ENCODE data around the gene PHRF1. TPM values are rescaled to one million over a fixed set of nuclear protein-coding genes. Genes with fewer than 3 reads are reported as not detected.

The PHRF1 gene
- total RNA-seq, 1 donor: 27.5 TPM

GRCh38 chr11:556662-557256, 19.5 kb upstream of the PHRF1 start:
- Histone ChIP-seq H3K27ac (ENCODE audit: low read depth, low read length) (no peak overlapping the region), H4K20me1 (ENCODE audit: insufficient read depth, low read length) (peaks cover 2% of the 10 kb centered on the region), H3K4me3 (ENCODE audit: insufficient read depth, low read length) (no peak overlapping the region), H3K4me1 (ENCODE audit: insufficient read depth, low read length) (peaks cover 8% of the 10 kb centered on the region), H3K79me2 (ENCODE audit: insufficient read depth, low read length) (no peaks in the 10 kb centered on the region), H2AFZ (ENCODE audit: low read length) (no peak overlapping the region), H3K27me3 (ENCODE audit: insufficient read depth, low read length) (peaks cover 45% of the 10 kb centered on the region), H3K36me3 (ENCODE audit: insufficient read depth, low read length) (no peaks in the 10 kb centered on the region), H3K4me2 (ENCODE audit: insufficient read depth, low read length) (no peak overlapping the region), H3K9me3 (ENCODE audit: low read depth, low read length) (no peaks in the 10 kb centered on the region)
- no peak for TF ChIP-seq CTCF (IDR thresholded peaks at IDR 0.05; ENCODE audit: extremely low read depth, low read depth, low read length)
- DNase-seq (ENCODE audit: insufficient read length, low spot score, missing footprints): peak; percentile 82

GRCh38 chr11:557328-558132, 18.7 kb upstream of the PHRF1 start:
- peak; percentile 87 for DNase-seq (ENCODE audit: insufficient read length, low spot score, missing footprints)
- no peak overlapping the region for H3K4me2 ChIP-seq (ENCODE audit: insufficient read depth, low read length)
- no peak overlapping the region for H3K4me3 ChIP-seq (ENCODE audit: insufficient read depth, low read length)
- H3K27me3 ChIP-seq (ENCODE audit: insufficient read depth, low read length): peaks cover 45% of the 10 kb centered on the region
- H2AFZ ChIP-seq (ENCODE audit: low read length): no peak overlapping the region
- no peak for TF ChIP-seq CTCF (IDR thresholded peaks at IDR 0.05; ENCODE audit: extremely low read depth, low read depth, low read length)
- H3K36me3 ChIP-seq (ENCODE audit: insufficient read depth, low read length): no peaks in the 10 kb centered on the region
- H4K20me1 ChIP-seq (ENCODE audit: insufficient read depth, low read length): peaks cover 5% of the 10 kb centered on the region
- no peaks in the 10 kb centered on the region for H3K9me3 ChIP-seq (ENCODE audit: low read depth, low read length)
- no peak overlapping the region for H3K27ac ChIP-seq (ENCODE audit: low read depth, low read length)
- H3K79me2 ChIP-seq (ENCODE audit: insufficient read depth, low read length): no peaks in the 10 kb centered on the region
- H3K4me1 ChIP-seq (ENCODE audit: insufficient read depth, low read length): peaks cover 8% of the 10 kb centered on the region

- Histone ChIP-seq H3K4me3 (ENCODE audit: insufficient read depth, low read length) (no peak overlapping the region), H3K27me3 (ENCODE audit: insufficient read depth, low read length) (peaks cover 45% of the 10 kb centered on the region), H3K79me2 (ENCODE audit: insufficient read depth, low read length) (no peaks in the 10 kb centered on the region), H4K20me1 (ENCODE audit: insufficient read depth, low read length) (peaks cover 5% of the 10 kb centered on the region), H3K4me2 (ENCODE audit: insufficient read depth, low read length) (no peak overlapping the region), H3K27ac (ENCODE audit: low read depth, low read length) (no peak overlapping the region), H3K9me3 (ENCODE audit: low read depth, low read length) (no peaks in the 10 kb centered on the region), H3K36me3 (ENCODE audit: insufficient read depth, low read length) (no peaks in the 10 kb centered on the region), H2AFZ (ENCODE audit: low read length) (no peak overlapping the region), H3K4me1 (ENCODE audit: insufficient read depth, low read length) (peaks cover 8% of the 10 kb centered on the region)
- TF ChIP-seq CTCF (IDR thresholded peaks at IDR 0.05; ENCODE audit: extremely low read depth, low read depth, low read length): no peak
- peak; percentile 83 for DNase-seq (ENCODE audit: insufficient read length, low spot score, missing footprints)
These were observed 17.8 kb upstream of the PHRF1 start for GRCh38 chr11:558503-558902.

DNA sequence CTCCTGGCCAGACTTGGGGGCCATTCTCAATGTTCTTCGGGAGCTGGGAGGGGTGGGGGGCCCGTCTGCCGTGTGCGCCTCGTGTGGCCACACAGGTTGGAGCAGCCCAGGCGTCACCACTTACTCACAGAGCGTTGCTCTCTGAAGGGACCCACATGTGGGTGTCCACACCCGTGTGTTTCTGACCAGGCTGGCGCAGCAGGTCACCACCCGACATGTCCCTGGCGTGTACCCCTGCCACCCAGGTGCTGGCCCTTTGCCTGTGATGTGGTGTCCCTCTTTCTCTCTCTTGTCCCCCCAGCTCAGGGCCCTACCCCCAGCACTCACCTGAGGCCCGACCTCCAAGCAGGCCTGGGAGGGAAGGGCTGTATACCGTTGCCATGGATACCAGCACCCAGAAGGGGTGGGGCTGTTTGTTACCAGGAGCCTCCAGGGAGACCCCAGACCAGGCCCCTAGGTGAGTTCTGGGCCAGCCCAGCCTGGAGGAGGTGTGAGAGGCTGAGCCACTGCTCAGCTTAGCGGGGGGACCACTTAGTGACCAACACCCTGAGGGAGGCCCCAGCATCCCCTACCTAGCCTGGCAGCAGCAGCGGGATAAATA, 17.1 kb upstream of the PHRF1 start:
- Histone ChIP-seq H2AFZ (ENCODE audit: low read length) (no peak overlapping the region), H3K4me1 (ENCODE audit: insufficient read depth, low read length) (peaks cover 8% of the 10 kb centered on the region), H3K27me3 (ENCODE audit: insufficient read depth, low read length) (peaks cover 40% of the 10 kb centered on the region), H3K27ac (ENCODE audit: low read depth, low read length) (no peak overlapping the region), H3K9me3 (ENCODE audit: low read depth, low read length) (no peaks in the 10 kb centered on the region), H3K79me2 (ENCODE audit: insufficient read depth, low read length) (no peaks in the 10 kb centered on the region), H3K36me3 (ENCODE audit: insufficient read depth, low read length) (no peaks in the 10 kb centered on the region), H3K4me3 (ENCODE audit: insufficient read depth, low read length) (no peak overlapping the region), H4K20me1 (ENCODE audit: insufficient read depth, low read length) (peaks cover 5% of the 10 kb centered on the region), H3K4me2 (ENCODE audit: insufficient read depth, low read length) (no peak overlapping the region)
- no peak for TF ChIP-seq CTCF (IDR thresholded peaks at IDR 0.05; ENCODE audit: extremely low read depth, low read depth, low read length)
- DNase-seq (ENCODE audit: insufficient read length, low spot score, missing footprints): peak; percentile 88
